GM23338 (cell line): ENCODE data around the gene LDLRAD3. TPM values are rescaled to one million over a fixed set of nuclear protein-coding genes. Genes with fewer than 3 reads are reported as not detected.

Experiments
- ATAC-seq: fragments of 200-7000 bp; cut with Tn5 transposase; 3 replicates; pipeline ENCODE4 v1.9.1; 2020
- DNase-seq: peaks from one replicate; pipeline ENCODE4 v3.0.0-alpha.2; 2015; ENCODE audit warnings: low spot score
- H2AFZ ChIP-seq: fragments of 200-600 bp; sonication (generic); 2 replicates; pipeline ENCODE4 v1.8.0; 2016; ENCODE audit warnings: antibody characterized with exemption, mild to moderate bottlenecking, moderate library complexity
- H3F3A ChIP-seq: fragments of 200-600 bp; sonication (generic); replicated peaks from 2 replicates; pipeline ENCODE4 v1.8.0; 2017; ENCODE audit warnings: antibody characterized with exemption, mixed run types, low read depth
- H3K27ac ChIP-seq: fragments of 200-600 bp; sonication (generic); 2 replicates; pipeline ENCODE4 v1.6.1; 2016; ENCODE audit warnings: low read depth
- H3K27me3 ChIP-seq: fragments of 200-600 bp; sonication (generic); 2 replicates; pipeline ENCODE4 v1.8.0; 2016; ENCODE audit warnings: mild to moderate bottlenecking, mixed run types, moderate library complexity; ENCODE audit not compliant: insufficient read depth
- H3K36me3 ChIP-seq: fragments of 200-600 bp; sonication (generic); 2 replicates; pipeline ENCODE4 v1.8.0; 2016; ENCODE audit warnings: mild to moderate bottlenecking; ENCODE audit not compliant: insufficient read depth
- H3K4me1 ChIP-seq: fragments of 200-600 bp; sonication (generic); 2 replicates; pipeline ENCODE4 v1.8.0; 2016; ENCODE audit warnings: mild to moderate bottlenecking, moderate library complexity; ENCODE audit not compliant: insufficient read depth
- H3K4me2 ChIP-seq: fragments of 200-600 bp; sonication (generic); 2 replicates; pipeline ENCODE4 v1.7.1; 2017; ENCODE audit warnings: mixed run types
- H3K4me3 ChIP-seq: fragments of 200-600 bp; sonication (generic); 2 replicates; pipeline ENCODE4 v1.6.1; 2016; ENCODE audit warnings: mixed run types
- H3K79me2 ChIP-seq: fragments of 200-600 bp; sonication (generic); replicated peaks from 2 replicates; pipeline ENCODE4 v1.8.0; 2017; ENCODE audit warnings: mild to moderate bottlenecking; ENCODE audit not compliant: insufficient read depth
- H3K9me2 ChIP-seq: fragments of 200-600 bp; sonication (generic); 2 replicates; pipeline ENCODE4 v1.8.0; 2017; ENCODE audit not compliant: insufficient read depth
- H4K20me1 ChIP-seq: fragments of 200-600 bp; sonication (generic); replicated peaks from 2 replicates; pipeline ENCODE4 v1.8.0; 2017; ENCODE audit warnings: mild to moderate bottlenecking; ENCODE audit not compliant: insufficient read depth
- H3K27ac Mint-ChIP-seq: 2 replicates; pipeline ENCODE4 v1.8.0; 2020; ENCODE audit warnings: inconsistent platforms, mild to moderate bottlenecking, moderate library complexity, mixed read lengths
- H3K27me3 Mint-ChIP-seq: 3 replicates; pipeline ENCODE4 v1.8.0; 2022; ENCODE audit warnings: low read depth, mild to moderate bottlenecking, moderate library complexity, mixed read lengths, inconsistent platforms; ENCODE audit not compliant: insufficient read depth, poor library complexity
- H3K36me3 Mint-ChIP-seq: 3 replicates; pipeline ENCODE4 v1.8.0; 2021; ENCODE audit warnings: low read depth, mild to moderate bottlenecking, inconsistent platforms, moderate library complexity, mixed read lengths
- H3K4me1 Mint-ChIP-seq: 3 replicates; pipeline ENCODE4 v1.8.0; 2020; ENCODE audit warnings: mild to moderate bottlenecking, inconsistent platforms, mixed read lengths
- H3K4me3 Mint-ChIP-seq: 3 replicates; pipeline ENCODE4 v1.8.0; 2021; ENCODE audit warnings: moderate library complexity, mild to moderate bottlenecking, inconsistent platforms, mixed read lengths
- H3K9me3 Mint-ChIP-seq: 3 replicates; pipeline ENCODE4 v1.8.0; 2020; ENCODE audit warnings: moderate library complexity, mild to moderate bottlenecking, inconsistent platforms, mixed read lengths
- CREB1 ChIP-seq: fragments of 250-450 bp; sonication (Bioruptor Pico); IDR thresholded peaks from 2 replicates; pipeline ENCODE4 v1.5.0; 2020; ENCODE audit warnings: low read depth, mild to moderate bottlenecking, moderate library complexity
- EZH2 ChIP-seq: fragments of 200-600 bp; sonication (generic); IDR thresholded peaks from one replicate; pipeline ENCODE4 v1.8.0; 2017; ENCODE audit warnings: antibody characterized with exemption, mild to moderate bottlenecking, low read depth; ENCODE audit not compliant: unreplicated experiment
- EZH2phosphoT487 ChIP-seq: fragments of 200-600 bp; sonication (generic); IDR thresholded peaks from one replicate; pipeline ENCODE4 v1.8.1; 2018; ENCODE audit warnings: antibody characterized with exemption; ENCODE audit not compliant: unreplicated experiment
- JUNB ChIP-seq: IDR thresholded peaks from one replicate; pipeline ENCODE4 v1.6.1; 2016; ENCODE audit warnings: antibody characterized with exemption; ENCODE audit not compliant: unreplicated experiment
- POLR2AphosphoS5 ChIP-seq: IDR thresholded peaks from 2 replicates; pipeline ENCODE4 v1.6.1; 2016; ENCODE audit warnings: antibody characterized with exemption, low read depth
- STAT1 ChIP-seq: IDR thresholded peaks from one replicate; pipeline ENCODE4 v1.6.1; 2016; ENCODE audit warnings: antibody characterized with exemption; ENCODE audit not compliant: unreplicated experiment
- ZNF331 ChIP-seq: fragments of 250-450 bp; sonication (Bioruptor Pico); IDR thresholded peaks from 2 replicates; pipeline ENCODE4 v1.5.0; 2020; ENCODE audit warnings: low read depth, mild to moderate bottlenecking, moderate library complexity
- polyA plus RNA-seq: library from polyadenylated mRNA; unstranded; fragments of >200 nt; fragmentation: Nextera tagmentation; extraction: Ambion mirVana; gene quantifications from 2 replicates; pipeline ENCODE4 v1.2.1, GENCODE V29; 2016
- total RNA-seq: library from RNA; depleted of rRNA; stranded (reverse); fragments of >200 nt; shearing (Covaris generic); gene quantifications from 2 replicates; pipeline ENCODE4 v1.2.3, GENCODE V29; 2014
- TF ChIP-seq, protein P1 (sequence below), 2 experiments: fragments of 200-600 bp in 1 of 2; sonication (generic) in 1 of 2; conservative IDR thresholded peaks; 2 replicates each; pipeline versions ENCODE4 v1.5.1 to v1.6.1; 2016 to 2017; ENCODE audit warnings: antibody characterized with exemption in 2 of 2, low read depth in 2 of 2, mild to moderate bottlenecking in 2 of 2, moderate library complexity in 1 of 2
- TF ChIP-seq, protein P2 (sequence below): IDR thresholded peaks from 2 replicates; pipeline ENCODE4 v1.6.1; 2016; ENCODE audit warnings: antibody characterized with exemption
- TF ChIP-seq, protein P3 (sequence below): IDR thresholded peaks from one replicate; pipeline ENCODE4 v1.6.1; 2018; ENCODE audit warnings: antibody characterized with exemption; ENCODE audit not compliant: unreplicated experiment

LDLRAD3 gene
- total and polyA plus RNA-seq, 2 experiments from 2014 or later, result 8.5 to 19.4 TPM

DNA sequence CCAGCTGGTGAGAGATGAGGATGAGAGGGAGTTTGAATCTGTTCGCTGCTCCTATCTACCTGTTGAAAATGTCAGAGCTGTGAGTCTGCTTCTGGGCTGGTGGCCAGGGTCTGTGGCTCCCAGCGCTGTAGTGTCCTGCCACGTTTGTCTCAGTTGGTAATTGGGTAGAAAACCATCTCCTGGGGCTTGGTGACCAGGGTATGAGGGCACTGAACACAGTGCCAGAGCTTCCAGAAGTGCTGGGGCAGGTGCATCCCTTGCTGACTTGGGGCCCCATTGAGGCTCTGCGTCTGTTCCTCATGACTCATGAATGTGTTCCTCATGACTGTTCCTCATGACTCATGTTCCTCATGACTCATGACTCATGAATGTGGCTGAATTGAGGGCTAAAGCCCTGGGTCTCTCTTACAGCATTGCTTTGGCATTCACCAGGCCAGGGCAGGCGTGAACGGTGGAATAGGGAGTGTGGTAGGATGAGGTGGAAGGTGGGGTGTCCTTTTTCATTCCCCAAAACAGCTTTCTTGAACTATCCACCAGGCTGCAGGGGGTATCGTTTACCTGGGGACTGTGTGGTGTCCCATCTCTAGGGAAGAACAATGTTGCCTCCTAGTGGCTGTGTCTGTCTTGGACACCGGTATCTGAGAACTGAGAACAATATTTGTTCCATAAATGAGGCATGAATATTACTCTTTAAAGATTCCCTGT, 205.8 kb downstream of the LDLRAD3 start:
- Histone ChIP-seq H3K36me3 (no peaks in the 10 kb centered on the region), H3K9me2 (peaks cover 3% of the 10 kb centered on the region; the same call in 1 of the 2 replicates), H3K4me2 (no peak overlapping the region), H3K27ac (no peak overlapping the region), H3K4me3 (no peak overlapping the region), H3K79me2 (no peaks in the 10 kb centered on the region), H3K27me3 (no peaks in the 10 kb centered on the region), H4K20me1 (no peaks in the 10 kb centered on the region), H3F3A (no peaks in the 10 kb centered on the region), H2AFZ (no peak overlapping the region), H3K4me1 (peaks cover 11% of the 10 kb centered on the region)
- Mint-ChIP-seq H3K4me1 (peaks cover 27% of the 10 kb centered on the region), H3K9me3 (peaks cover 5% of the 10 kb centered on the region; the same call in 2 of the 3 replicates), H3K27ac (peak overlapping the region; percentile 94), H3K27me3 (peaks cover 7% of the 10 kb centered on the region), H3K36me3 (peaks cover 24% of the 10 kb centered on the region), H3K4me3 (no peak overlapping the region)
- peak; percentile 44; the same call in 1 of the 2 replicates for TF ChIP-seq CREB1 (CRISPR knock-in tag)
- TF ChIP-seq, protein P1, sequence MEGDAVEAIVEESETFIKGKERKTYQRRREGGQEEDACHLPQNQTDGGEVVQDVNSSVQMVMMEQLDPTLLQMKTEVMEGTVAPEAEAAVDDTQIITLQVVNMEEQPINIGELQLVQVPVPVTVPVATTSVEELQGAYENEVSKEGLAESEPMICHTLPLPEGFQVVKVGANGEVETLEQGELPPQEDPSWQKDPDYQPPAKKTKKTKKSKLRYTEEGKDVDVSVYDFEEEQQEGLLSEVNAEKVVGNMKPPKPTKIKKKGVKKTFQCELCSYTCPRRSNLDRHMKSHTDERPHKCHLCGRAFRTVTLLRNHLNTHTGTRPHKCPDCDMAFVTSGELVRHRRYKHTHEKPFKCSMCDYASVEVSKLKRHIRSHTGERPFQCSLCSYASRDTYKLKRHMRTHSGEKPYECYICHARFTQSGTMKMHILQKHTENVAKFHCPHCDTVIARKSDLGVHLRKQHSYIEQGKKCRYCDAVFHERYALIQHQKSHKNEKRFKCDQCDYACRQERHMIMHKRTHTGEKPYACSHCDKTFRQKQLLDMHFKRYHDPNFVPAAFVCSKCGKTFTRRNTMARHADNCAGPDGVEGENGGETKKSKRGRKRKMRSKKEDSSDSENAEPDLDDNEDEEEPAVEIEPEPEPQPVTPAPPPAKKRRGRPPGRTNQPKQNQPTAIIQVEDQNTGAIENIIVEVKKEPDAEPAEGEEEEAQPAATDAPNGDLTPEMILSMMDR (conservative IDR thresholded peaks at IDR 0.05; ENCODE audit: low read depth in 2 of 2), result peak; percentile 57 to 74
- no peak for TF ChIP-seq POLR2AphosphoS5
- ATAC-seq (peak; percentile 83), DNase-seq (peak; percentile 69)

DNA sequence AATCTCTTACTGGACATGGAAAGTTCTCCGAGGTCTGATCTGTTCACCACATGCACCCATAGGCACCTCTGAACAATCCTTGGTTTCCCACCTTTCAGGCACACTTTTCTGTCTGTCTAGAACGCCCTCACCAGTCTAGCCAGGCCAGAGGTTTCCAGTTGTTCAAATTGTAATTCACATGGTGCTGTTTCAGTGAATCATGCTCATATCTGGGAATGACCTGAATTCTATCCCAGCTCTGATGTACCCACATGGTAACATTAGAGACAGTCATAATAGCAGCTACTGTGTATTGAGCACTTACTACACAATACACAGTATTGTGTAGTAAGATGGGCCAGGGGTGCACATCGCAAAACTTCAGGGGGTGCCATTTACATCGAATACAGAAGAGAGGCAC, 207.1 kb downstream of the LDLRAD3 start:
- no peak overlapping the region for H3K4me3 Mint-ChIP-seq
- no peaks in the 10 kb centered on the region for H3K36me3 ChIP-seq
- ATAC-seq, result no peak
- peaks cover 14% of the 10 kb centered on the region for H3K4me1 ChIP-seq
- peaks cover 37% of the 10 kb centered on the region for H3K4me1 Mint-ChIP-seq
- H3K27ac Mint-ChIP-seq, result no peak overlapping the region; the same call in 1 of the 2 replicates
- H3K27me3 Mint-ChIP-seq, result peaks cover 7% of the 10 kb centered on the region
- H3K79me2 ChIP-seq, result no peaks in the 10 kb centered on the region
- no peaks in the 10 kb centered on the region for H3K27me3 ChIP-seq
- peaks cover 1% of the 10 kb centered on the region; the same call in 1 of the 3 replicates for H3K9me3 Mint-ChIP-seq
- H3F3A ChIP-seq, result no peaks in the 10 kb centered on the region
- 0 out of 2 replicates have a peak, but pooled peaks cover 3% of the 10 kb centered on the region for H4K20me1 ChIP-seq
- DNase-seq, result no peak
- no peak overlapping the region for H2AFZ ChIP-seq
- H3K36me3 Mint-ChIP-seq, result peaks cover 20% of the 10 kb centered on the region
- H3K9me2 ChIP-seq, result peaks cover 3% of the 10 kb centered on the region; the same call in 1 of the 2 replicates
- H3K4me2 ChIP-seq, result no peak overlapping the region
- H3K4me3 ChIP-seq, result no peak overlapping the region
- H3K27ac ChIP-seq, result no peak overlapping the region
- TF ChIP-seq EZH2 (no peak), JUNB (no peak), EZH2phosphoT487 (no peak), CREB1 (CRISPR knock-in tag) (no peak), ZNF331 (CRISPR knock-in tag) (no peak), STAT1 (no peak)
- TF ChIP-seq, protein P2, sequence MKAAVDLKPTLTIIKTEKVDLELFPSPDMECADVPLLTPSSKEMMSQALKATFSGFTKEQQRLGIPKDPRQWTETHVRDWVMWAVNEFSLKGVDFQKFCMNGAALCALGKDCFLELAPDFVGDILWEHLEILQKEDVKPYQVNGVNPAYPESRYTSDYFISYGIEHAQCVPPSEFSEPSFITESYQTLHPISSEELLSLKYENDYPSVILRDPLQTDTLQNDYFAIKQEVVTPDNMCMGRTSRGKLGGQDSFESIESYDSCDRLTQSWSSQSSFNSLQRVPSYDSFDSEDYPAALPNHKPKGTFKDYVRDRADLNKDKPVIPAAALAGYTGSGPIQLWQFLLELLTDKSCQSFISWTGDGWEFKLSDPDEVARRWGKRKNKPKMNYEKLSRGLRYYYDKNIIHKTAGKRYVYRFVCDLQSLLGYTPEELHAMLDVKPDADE, result no peak
- TF ChIP-seq, protein P3, sequence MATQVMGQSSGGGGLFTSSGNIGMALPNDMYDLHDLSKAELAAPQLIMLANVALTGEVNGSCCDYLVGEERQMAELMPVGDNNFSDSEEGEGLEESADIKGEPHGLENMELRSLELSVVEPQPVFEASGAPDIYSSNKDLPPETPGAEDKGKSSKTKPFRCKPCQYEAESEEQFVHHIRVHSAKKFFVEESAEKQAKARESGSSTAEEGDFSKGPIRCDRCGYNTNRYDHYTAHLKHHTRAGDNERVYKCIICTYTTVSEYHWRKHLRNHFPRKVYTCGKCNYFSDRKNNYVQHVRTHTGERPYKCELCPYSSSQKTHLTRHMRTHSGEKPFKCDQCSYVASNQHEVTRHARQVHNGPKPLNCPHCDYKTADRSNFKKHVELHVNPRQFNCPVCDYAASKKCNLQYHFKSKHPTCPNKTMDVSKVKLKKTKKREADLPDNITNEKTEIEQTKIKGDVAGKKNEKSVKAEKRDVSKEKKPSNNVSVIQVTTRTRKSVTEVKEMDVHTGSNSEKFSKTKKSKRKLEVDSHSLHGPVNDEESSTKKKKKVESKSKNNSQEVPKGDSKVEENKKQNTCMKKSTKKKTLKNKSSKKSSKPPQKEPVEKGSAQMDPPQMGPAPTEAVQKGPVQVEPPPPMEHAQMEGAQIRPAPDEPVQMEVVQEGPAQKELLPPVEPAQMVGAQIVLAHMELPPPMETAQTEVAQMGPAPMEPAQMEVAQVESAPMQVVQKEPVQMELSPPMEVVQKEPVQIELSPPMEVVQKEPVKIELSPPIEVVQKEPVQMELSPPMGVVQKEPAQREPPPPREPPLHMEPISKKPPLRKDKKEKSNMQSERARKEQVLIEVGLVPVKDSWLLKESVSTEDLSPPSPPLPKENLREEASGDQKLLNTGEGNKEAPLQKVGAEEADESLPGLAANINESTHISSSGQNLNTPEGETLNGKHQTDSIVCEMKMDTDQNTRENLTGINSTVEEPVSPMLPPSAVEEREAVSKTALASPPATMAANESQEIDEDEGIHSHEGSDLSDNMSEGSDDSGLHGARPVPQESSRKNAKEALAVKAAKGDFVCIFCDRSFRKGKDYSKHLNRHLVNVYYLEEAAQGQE, result no peak
- TF ChIP-seq, protein P1 (conservative IDR thresholded peaks at IDR 0.05; ENCODE audit: low read depth in 2 of 2), result no peak
